ENCODE data around the gene CLPTM1. TPM values are rescaled to one million over a fixed set of nuclear protein-coding genes. Genes with fewer than 3 reads are reported as not detected.
A peak's percentile ranks its signal among the peaks of the same experiment; 100 is the strongest.
"Not testable (repeated sequence)": the region's sequence is repeated elsewhere in the genome, so short reads cannot be mapped to it uniquely, and the experiment has no call there.

CLPTM1 gene
- total RNA-seq, 1 donor, result 45.2 TPM

DNA sequence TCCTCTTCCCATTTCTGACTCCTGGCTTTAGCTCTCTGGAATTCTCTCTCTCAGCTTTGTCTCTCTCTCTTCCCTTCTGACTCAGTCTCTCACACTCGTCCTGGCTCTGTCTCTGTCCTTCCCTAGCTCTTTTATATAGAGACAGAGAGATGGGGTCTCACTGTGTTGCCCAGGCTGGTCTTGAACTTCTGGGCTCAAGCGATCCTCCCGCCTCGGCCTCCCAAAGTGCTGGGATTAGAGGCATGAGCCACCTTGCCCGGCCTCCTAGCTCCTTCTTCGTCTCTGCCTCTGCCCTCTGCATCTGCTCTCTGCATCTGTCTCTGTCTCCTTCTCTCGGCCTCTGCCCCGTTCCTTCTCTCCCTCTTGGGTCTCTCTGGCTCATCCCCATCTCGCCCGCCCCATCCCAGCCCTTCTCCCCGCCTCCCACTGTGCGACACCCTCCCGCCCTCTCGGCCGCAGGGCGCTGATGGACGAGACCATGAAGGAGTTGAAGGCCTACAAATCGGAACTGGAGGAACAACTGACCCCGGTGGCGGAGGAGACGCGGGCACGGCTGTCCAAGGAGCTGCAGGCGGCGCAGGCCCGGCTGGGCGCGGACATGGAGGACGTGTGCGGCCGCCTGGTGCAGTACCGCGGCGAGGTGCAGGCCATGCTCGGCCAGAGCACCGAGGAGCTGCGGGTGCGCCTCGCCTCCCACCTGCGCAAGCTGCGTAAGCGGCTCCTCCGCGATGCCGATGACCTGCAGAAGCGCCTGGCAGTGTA, 46.9 kb upstream of the CLPTM1 start:
- no peak overlapping the region for H3K27ac ChIP-seq (ENCODE audit: low read depth, low read length)
- H3K4me3 ChIP-seq (ENCODE audit: insufficient read depth, low read length), result no peak overlapping the region
- H3K4me2 ChIP-seq (ENCODE audit: insufficient read depth, low read length), result no peak overlapping the region
- peaks cover 14% of the 10 kb centered on the region for H3K27me3 ChIP-seq (ENCODE audit: insufficient read depth, low read length)
- H3K79me2 ChIP-seq (ENCODE audit: insufficient read depth, low read length), result no peaks in the 10 kb centered on the region
- peaks cover 5% of the 10 kb centered on the region for H4K20me1 ChIP-seq (ENCODE audit: insufficient read depth, low read length)
- TF ChIP-seq, protein P1, sequence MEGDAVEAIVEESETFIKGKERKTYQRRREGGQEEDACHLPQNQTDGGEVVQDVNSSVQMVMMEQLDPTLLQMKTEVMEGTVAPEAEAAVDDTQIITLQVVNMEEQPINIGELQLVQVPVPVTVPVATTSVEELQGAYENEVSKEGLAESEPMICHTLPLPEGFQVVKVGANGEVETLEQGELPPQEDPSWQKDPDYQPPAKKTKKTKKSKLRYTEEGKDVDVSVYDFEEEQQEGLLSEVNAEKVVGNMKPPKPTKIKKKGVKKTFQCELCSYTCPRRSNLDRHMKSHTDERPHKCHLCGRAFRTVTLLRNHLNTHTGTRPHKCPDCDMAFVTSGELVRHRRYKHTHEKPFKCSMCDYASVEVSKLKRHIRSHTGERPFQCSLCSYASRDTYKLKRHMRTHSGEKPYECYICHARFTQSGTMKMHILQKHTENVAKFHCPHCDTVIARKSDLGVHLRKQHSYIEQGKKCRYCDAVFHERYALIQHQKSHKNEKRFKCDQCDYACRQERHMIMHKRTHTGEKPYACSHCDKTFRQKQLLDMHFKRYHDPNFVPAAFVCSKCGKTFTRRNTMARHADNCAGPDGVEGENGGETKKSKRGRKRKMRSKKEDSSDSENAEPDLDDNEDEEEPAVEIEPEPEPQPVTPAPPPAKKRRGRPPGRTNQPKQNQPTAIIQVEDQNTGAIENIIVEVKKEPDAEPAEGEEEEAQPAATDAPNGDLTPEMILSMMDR (IDR thresholded peaks at IDR 0.05; ENCODE audit: extremely low read depth, low read depth, low read length), result no peak
- H3K4me1 ChIP-seq (ENCODE audit: insufficient read depth, low read length), result peaks cover 10% of the 10 kb centered on the region
- DNase-seq (ENCODE audit: insufficient read length, low spot score, missing footprints), result peak; percentile 69
- H3K36me3 ChIP-seq (ENCODE audit: insufficient read depth, low read length), result no peaks in the 10 kb centered on the region
- no peaks in the 10 kb centered on the region for H3K9me3 ChIP-seq (ENCODE audit: low read depth, low read length)
- no peak overlapping the region for H2AFZ ChIP-seq (ENCODE audit: low read length)

DNA sequence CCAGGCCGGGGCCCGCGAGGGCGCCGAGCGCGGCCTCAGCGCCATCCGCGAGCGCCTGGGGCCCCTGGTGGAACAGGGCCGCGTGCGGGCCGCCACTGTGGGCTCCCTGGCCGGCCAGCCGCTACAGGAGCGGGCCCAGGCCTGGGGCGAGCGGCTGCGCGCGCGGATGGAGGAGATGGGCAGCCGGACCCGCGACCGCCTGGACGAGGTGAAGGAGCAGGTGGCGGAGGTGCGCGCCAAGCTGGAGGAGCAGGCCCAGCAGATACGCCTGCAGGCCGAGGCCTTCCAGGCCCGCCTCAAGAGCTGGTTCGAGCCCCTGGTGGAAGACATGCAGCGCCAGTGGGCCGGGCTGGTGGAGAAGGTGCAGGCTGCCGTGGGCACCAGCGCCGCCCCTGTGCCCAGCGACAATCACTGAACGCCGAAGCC, 46.3 kb upstream of the CLPTM1 start:
- Histone ChIP-seq H3K36me3 (ENCODE audit: insufficient read depth, low read length) (no peaks in the 10 kb centered on the region), H4K20me1 (ENCODE audit: insufficient read depth, low read length) (peaks cover 3% of the 10 kb centered on the region), H3K9me3 (ENCODE audit: low read depth, low read length) (no peaks in the 10 kb centered on the region), H3K4me2 (ENCODE audit: insufficient read depth, low read length) (no peak overlapping the region), H3K79me2 (ENCODE audit: insufficient read depth, low read length) (no peaks in the 10 kb centered on the region), H2AFZ (ENCODE audit: low read length) (no peak overlapping the region), H3K27ac (ENCODE audit: low read depth, low read length) (no peak overlapping the region), H3K4me3 (ENCODE audit: insufficient read depth, low read length) (no peak overlapping the region), H3K27me3 (ENCODE audit: insufficient read depth, low read length) (peaks cover 14% of the 10 kb centered on the region), H3K4me1 (ENCODE audit: insufficient read depth, low read length) (peaks cover 8% of the 10 kb centered on the region)
- TF ChIP-seq, protein P1 (IDR thresholded peaks at IDR 0.05; ENCODE audit: extremely low read depth, low read depth, low read length), result no peak
- peak; percentile 57 for DNase-seq (ENCODE audit: insufficient read length, low spot score, missing footprints)

DNA sequence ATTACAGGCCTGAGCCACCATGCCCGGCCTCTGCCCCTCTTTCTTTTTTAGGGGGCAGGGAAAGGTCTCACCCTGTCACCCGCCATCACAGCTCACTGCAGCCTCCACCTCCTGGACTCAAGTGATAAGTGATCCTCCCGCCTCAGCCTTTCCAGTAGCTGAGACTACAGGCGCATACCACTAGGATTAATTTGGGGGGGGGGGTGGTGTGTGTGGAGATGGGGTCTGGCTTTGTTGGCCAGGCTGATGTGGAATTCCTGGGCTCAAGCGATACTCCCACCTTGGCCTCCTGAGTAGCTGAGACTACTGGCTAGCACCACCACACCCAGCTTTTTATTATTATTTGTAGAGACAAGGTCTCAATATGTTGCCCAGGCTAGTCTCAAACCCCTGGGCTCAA, 45.4 kb upstream of the CLPTM1 start:
- DNase-seq (ENCODE audit: insufficient read length, low spot score, missing footprints), result peak; percentile 44
- Histone ChIP-seq H3K4me1 (ENCODE audit: insufficient read depth, low read length) (peaks cover 7% of the 10 kb centered on the region), H3K79me2 (ENCODE audit: insufficient read depth, low read length) (no peaks in the 10 kb centered on the region), H2AFZ (ENCODE audit: low read length) (no peak overlapping the region), H3K4me2 (ENCODE audit: insufficient read depth, low read length) (no peak overlapping the region), H3K36me3 (ENCODE audit: insufficient read depth, low read length) (no peaks in the 10 kb centered on the region), H4K20me1 (ENCODE audit: insufficient read depth, low read length) (no peaks in the 10 kb centered on the region), H3K9me3 (ENCODE audit: low read depth, low read length) (no peaks in the 10 kb centered on the region), H3K4me3 (ENCODE audit: insufficient read depth, low read length) (no peak overlapping the region), H3K27ac (ENCODE audit: low read depth, low read length) (no peak overlapping the region), H3K27me3 (ENCODE audit: insufficient read depth, low read length) (peaks cover 14% of the 10 kb centered on the region)
- TF ChIP-seq, protein P1 (IDR thresholded peaks at IDR 0.05; ENCODE audit: extremely low read depth, low read depth, low read length), result no peak

DNA sequence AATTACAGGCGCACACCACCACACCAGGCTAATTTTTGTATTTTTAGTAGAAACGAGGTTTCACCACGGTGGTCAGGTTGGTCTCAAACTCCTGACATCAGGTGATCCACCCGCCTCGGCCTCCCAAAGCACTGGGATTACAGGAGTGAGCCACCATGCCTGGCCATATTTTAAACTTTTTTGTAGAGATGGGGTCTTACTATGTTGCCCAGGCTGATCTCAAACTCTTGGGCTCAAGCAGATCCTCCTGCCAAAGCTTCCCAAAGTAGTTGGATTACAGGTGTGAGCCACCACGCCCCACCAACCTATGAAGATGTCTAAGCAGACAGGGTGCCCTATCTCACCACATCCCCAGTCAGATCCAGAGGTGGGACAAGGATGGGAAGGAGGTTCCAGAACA, 43.3 kb upstream of the CLPTM1 start:
- not testable (repeated sequence) for H3K4me2 ChIP-seq (ENCODE audit: insufficient read depth, low read length); H3K4me3 ChIP-seq (ENCODE audit: insufficient read depth, low read length); H3K27ac ChIP-seq (ENCODE audit: low read depth, low read length); H3K9me3 ChIP-seq (ENCODE audit: low read depth, low read length); H3K27me3 ChIP-seq (ENCODE audit: insufficient read depth, low read length); H2AFZ ChIP-seq (ENCODE audit: low read length); H4K20me1 ChIP-seq (ENCODE audit: insufficient read depth, low read length); H3K4me1 ChIP-seq (ENCODE audit: insufficient read depth, low read length); H3K79me2 ChIP-seq (ENCODE audit: insufficient read depth, low read length); H3K36me3 ChIP-seq (ENCODE audit: insufficient read depth, low read length)
- DNase-seq (ENCODE audit: insufficient read length, low spot score, missing footprints), result peak; percentile 38

All from osteoblast (primary cell).